GM12878 (cell line): ENCODE results near the gene CPNE5. TPM values are rescaled to one million over a fixed set of nuclear protein-coding genes. Genes with fewer than 3 reads are reported as not detected.
A peak's percentile ranks its signal among the peaks of the same experiment; 100 is the strongest.

ENCODE experiments used
- ATAC-seq: fragments of 200-7000 bp; cut with Tn5 transposase; 3 replicates; pipeline ENCODE4 v1.9.1; 2020; ENCODE audit warnings: mild to moderate bottlenecking, moderate library complexity
- BruUV-seq: library from RNA; stranded (reverse); fragments of 400-500 nt; replicated peaks from 2 replicates; lab custom pipeline; 2021; lab: Mats Ljungman, UMichigan
- CTCF ChIA-PET: fragments of 300-600 bp; sonication (Branson Sonifier 250); formaldehyde crosslinking; extraction: SDS; loops from one replicate; lab custom pipeline; 2021; ENCODE audit warnings: inconsistent platforms; lab: Yijun Ruan, JAX
- POLR2A ChIA-PET: fragments of 350-600 bp; formaldehyde crosslinking; extraction: SDS; loops from one replicate; lab custom pipeline; 2021; ENCODE audit warnings: inconsistent platforms; lab: Charles Lee
- RAD21 ChIA-PET: fragments of 300-600 bp; sonication (Branson Sonifier 250); formaldehyde crosslinking; loops from one replicate; lab custom pipeline; 2023; ENCODE audit warnings: antibody characterized with exemption; ENCODE audit not compliant: unreplicated experiment; lab: Charles Lee
- SMC1A ChIA-PET: fragments of 300-600 bp; sonication (Branson Sonifier 250); formaldehyde crosslinking; loops from one replicate; lab custom pipeline; 2023; ENCODE audit not compliant: unreplicated experiment, uncharacterized antibody; lab: Charles Lee
- DNase-seq: peaks from one replicate; pipeline ENCODE4 v3.0.0-alpha.2; 2011; ENCODE audit warnings: low read depth, low spot score
- FAIRE-seq: peaks from 3 replicates; lab custom pipeline; 2011; peaks lifted over from hg19 to GRCh38; lab: Jason Lieb, UNC
- H2AFZ ChIP-seq: 2 replicates; pipeline ENCODE4 v1.6.0; 2011; ENCODE audit warnings: low read depth, low read length, control low read depth; ENCODE audit not compliant: control insufficient read depth
- H3K27ac ChIP-seq: 2 replicates; pipeline ENCODE4 v1.5.1; 2011; ENCODE audit warnings: control low read depth; ENCODE audit not compliant: control insufficient read depth, insufficient read depth
- H3K27me3 ChIP-seq, 2 experiments: replicated peaks in 1 of 2; 2 replicates each; pipeline versions ENCODE4 v1.6.0 to v1.6.1; 2011; ENCODE audit warnings: low read length in 1 of 2; ENCODE audit not compliant: control insufficient read depth in 2 of 2, insufficient read depth in 2 of 2
- H3K36me3 ChIP-seq, 2 experiments: 2 replicates each; pipeline ENCODE4 v1.5.1; 2011; ENCODE audit warnings: low read length in 1 of 2; ENCODE audit not compliant: control insufficient read depth in 2 of 2, insufficient read depth in 2 of 2
- H3K4me1 ChIP-seq: 2 replicates; pipeline ENCODE4 v1.6.1; 2011; ENCODE audit warnings: mild to moderate bottlenecking, low read length, moderate library complexity, mixed read lengths; ENCODE audit not compliant: control insufficient read depth, insufficient read depth
- H3K4me2 ChIP-seq: 2 replicates; pipeline ENCODE4 v1.6.0; 2011; ENCODE audit warnings: control low read depth; ENCODE audit not compliant: control insufficient read depth, insufficient read depth
- H3K4me3 ChIP-seq: fragments of 200-600 bp; sonication (generic); 2 replicates; pipeline ENCODE4 v1.5.1; 2016
- H3K79me2 ChIP-seq: 2 replicates; pipeline ENCODE4 v1.6.0; 2011; ENCODE audit warnings: low read length; ENCODE audit not compliant: control insufficient read depth, insufficient read depth
- H3K9ac ChIP-seq: 2 replicates; pipeline ENCODE4 v1.8.0; 2011; ENCODE audit warnings: low read length, control low read depth, mixed read lengths; ENCODE audit not compliant: control insufficient read depth, insufficient read depth
- H3K9me3 ChIP-seq: replicated peaks from 3 replicates; pipeline ENCODE4 v1.5.1; 2011; ENCODE audit warnings: mild to moderate bottlenecking, low read length; ENCODE audit not compliant: control insufficient read depth, insufficient read depth
- H4K20me1 ChIP-seq: 2 replicates; pipeline ENCODE4 v1.6.0; 2011; ENCODE audit not compliant: control insufficient read depth, insufficient read depth
- BCL11A ChIP-seq: IDR thresholded peaks from 2 replicates; pipeline ENCODE4 v1.6.1; 2011; ENCODE audit warnings: low read depth, low read length
- DPF2 ChIP-seq: fragments of 450-650 bp; IDR thresholded peaks from 2 replicates; pipeline ENCODE4 v1.6.1; 2017; ENCODE audit warnings: mild to moderate bottlenecking
- E2F8 ChIP-seq: fragments of 450-650 bp; IDR thresholded peaks from 2 replicates; pipeline ENCODE4 v1.6.1; 2018; ENCODE audit warnings: mild to moderate bottlenecking, low read depth, moderate library complexity; ENCODE audit not compliant: partially characterized antibody
- EP300 ChIP-seq, 2 experiments: fragments of 150-350 bp in 1 of 2; IDR thresholded peaks; 2 replicates each; pipeline ENCODE4 v1.6.1; 2011 to 2012; ENCODE audit warnings: low read depth in 2 of 2, low read length in 2 of 2, borderline replicate concordance in 1 of 2, improper control_type of control experiment in 1 of 2, inconsistent platforms in 1 of 2; ENCODE audit not compliant: control insufficient read depth in 1 of 2
- ETV6 ChIP-seq, 2 experiments: fragments of 450-650 bp in 1 of 2; IDR thresholded peaks in 1 of 2; conservative IDR thresholded peaks in 1 of 2; 2 replicates each; pipeline ENCODE4 v1.6.1; 2014; ENCODE audit warnings: antibody characterized with exemption in 1 of 2, borderline replicate concordance in 1 of 2, low read depth in 1 of 2, mild to moderate bottlenecking in 1 of 2, moderate library complexity in 1 of 2
- HCFC1 ChIP-seq: fragments of 150-350 bp; IDR thresholded peaks from 2 replicates; pipeline ENCODE4 v1.6.1; 2014; ENCODE audit warnings: low read length
- MEF2B ChIP-seq: fragments of 450-650 bp; IDR thresholded peaks from 2 replicates; pipeline ENCODE4 v1.6.1; 2018; ENCODE audit warnings: mild to moderate bottlenecking, moderate library complexity; ENCODE audit not compliant: partially characterized antibody, poor library complexity, severe bottlenecking
- NR2F1 ChIP-seq: fragments of 450-650 bp; conservative IDR thresholded peaks from 2 replicates; pipeline ENCODE4 v1.6.1; 2017; ENCODE audit warnings: mild to moderate bottlenecking
- SMARCA5 ChIP-seq: fragments of 450-650 bp; IDR thresholded peaks from 2 replicates; pipeline ENCODE4 v1.6.1; 2017; ENCODE audit warnings: mild to moderate bottlenecking
- SRF ChIP-seq, 2 experiments: IDR thresholded peaks; 2 replicates each; pipeline ENCODE4 v1.6.1; 2011; ENCODE audit warnings: low read depth in 2 of 2, low read length in 2 of 2, mild to moderate bottlenecking in 1 of 2, moderate library complexity in 1 of 2
- TARDBP ChIP-seq: IDR thresholded peaks from 2 replicates; pipeline ENCODE4 v1.6.1; 2016; ENCODE audit warnings: borderline replicate concordance
- WRNIP1 ChIP-seq: IDR thresholded peaks from 2 replicates; pipeline ENCODE4 v1.6.1; 2011; ENCODE audit warnings: low read depth, low read length, improper control_type of control experiment, borderline replicate concordance
- YY1 ChIP-seq: IDR thresholded peaks from 2 replicates; pipeline ENCODE4 v1.6.1; 2011; ENCODE audit warnings: low read depth, mild to moderate bottlenecking, low read length
- ZBTB11 ChIP-seq: fragments of 450-650 bp; formaldehyde crosslinking; IDR thresholded peaks from 2 replicates; pipeline ENCODE4 v1.5.0; 2022; ENCODE audit warnings: mild to moderate bottlenecking, missing genetic modification characterization
- ZNF24 ChIP-seq: fragments of 450-650 bp; IDR thresholded peaks from 2 replicates; pipeline ENCODE4 v1.6.1; 2017; ENCODE audit warnings: antibody characterized with exemption, mild to moderate bottlenecking
- WGBS: methylation state at CpG from one replicate; pipeline ENCODE4 v1.1.6; 2016; ENCODE audit warnings: low lambda C conversion rate; ENCODE audit not compliant: insufficient replicate concordance, insufficient coverage; ENCODE audit errors: missing lambda C conversion rate; 5-methylcytosine and 5-hydroxymethylcytosine counted together
- in situ Hi-C: fragments of 300-500 bp; cut with MboI; formaldehyde crosslinking; loops from 9 replicates; pipeline ENCODE4 v1.14.3; 2018; ENCODE audit warnings: mixed read lengths
- intact Hi-C: fragments of 100-400 bp; cut with micrococcal nuclease; formaldehyde crosslinking; loops from one replicate; pipeline ENCODE4 v1.14.2; 2022; ENCODE audit not compliant: unreplicated experiment
- polyA plus RNA-seq, 11 experiments: library from polyadenylated mRNA; depleted of rRNA in 4 of 11; unstranded in 6 of 11; stranded (reverse) in 5 of 11; fragments of >200 nt; fragmentation: Nextera tagmentation in 4 of 11; fragmentation: Illumina TruSeq in 1 of 11; extraction: Ambion mirVana in 4 of 11; extraction: Trizol in 1 of 11; gene quantifications; 1 replicate in 1 of 11; 2 replicates in 10 of 11; pipeline versions ENCODE4 v1.2.1 to v1.2.3, GENCODE V29; 2011 to 2016; ENCODE audit warnings: inconsistent platforms in 2 of 11, missing spikeins in 2 of 11, low read depth in 1 of 11
- total RNA-seq, 4 experiments: library from RNA; depleted of rRNA in 3 of 4; stranded (reverse); fragments of >200 nt in 3 of 4; fragmentation: Illumina TruSeq in 1 of 4; extraction: Trizol in 1 of 4; gene quantifications; 2 replicates each; pipeline versions ENCODE4 v1.2.1 to v1.2.3, GENCODE V29; 2013 to 2021

CPNE5 gene
- total and polyA plus RNA-seq, 10 of the 15 experiments (the other 5 are each of a cell fraction or from before 2014, with no cell fraction given): 2.4 to 39.1 (median 18.2) TPM

- H3K27me3 ChIP-seq: no peaks in the 10 kb centered on the region
- CTCF ChIA-PET: interaction anchor here (0.7 to 8.2 kb wide), 8 partner anchors 8 to 260 kb away, joined by 3 to 93 read pairs (median 11); partner anchors contain the start of gene C6orf89
- no peak for TF ChIP-seq HCFC1
- no peak for TF ChIP-seq E2F8
- TF ChIP-seq BCL11A: no peak
- no peak for TF ChIP-seq SRF (IDR thresholded peaks at IDR 0.05; ENCODE audit: low read depth in 2 of 2, low read length in 2 of 2)
- no peak for TF ChIP-seq SMARCA5
- no peak for TF ChIP-seq ZBTB11
- no peak for TF ChIP-seq TARDBP
- TF ChIP-seq ZNF24: no peak
- TF ChIP-seq DPF2: no peak
- no peak for TF ChIP-seq YY1
- no peak for TF ChIP-seq EP300 (IDR thresholded peaks at IDR 0.05; ENCODE audit: borderline replicate concordance in 1 of 2, control insufficient read depth in 1 of 2, low read depth in 2 of 2, low read length in 2 of 2)
- no peak for TF ChIP-seq MEF2B
- no peak for TF ChIP-seq NR2F1
- TF ChIP-seq ETV6 (conservative IDR thresholded peaks at IDR 0.05 in 1 of 2, IDR thresholded peaks at IDR 0.05 in 1 of 2; ENCODE audit: borderline replicate concordance in 1 of 2, low read depth in 1 of 2): no peak
- TF ChIP-seq WRNIP1: no peak
- H3K9ac ChIP-seq: peak overlapping the region; percentile 80
- peak overlapping the region; percentile 75 for H2AFZ ChIP-seq
- H3K79me2 ChIP-seq: peaks cover 25% of the 10 kb centered on the region
- DNase-seq (no peak), ATAC-seq (no peak), FAIRE-seq (no peak)
- H4K20me1 ChIP-seq: no peaks in the 10 kb centered on the region
- peaks cover 6% of the 10 kb centered on the region; the same call in 1 of the 2 replicates for H3K4me1 ChIP-seq
- peak overlapping the region; percentile 79 for H3K4me3 ChIP-seq
- H3K36me3 ChIP-seq: no peaks in the 10 kb centered on the region
- intact Hi-C loops (no loop called here), in situ Hi-C loops (no loop called here)
- RAD21 ChIA-PET: interaction anchor here (1.0 to 3.7 kb wide), 6 partner anchors 10 to 143 kb away, joined by 3 to 26 read pairs (median 6); partner anchors contain the start of genes C6orf89 and MTCH1
- H3K27ac ChIP-seq: peak overlapping the region; percentile 78
- SMC1A ChIA-PET: interaction anchor here (1.0 to 4.5 kb wide), 11 partner anchors 9 to 296 kb away, joined by 3 to 52 read pairs (median 6); partner anchors contain the start of genes C6orf89 and FGD2
- peak overlapping the region; percentile 69 for H3K4me2 ChIP-seq
- no peaks in the 10 kb centered on the region for H3K9me3 ChIP-seq
- POLR2A ChIA-PET: interaction anchor here (0.7 to 2.6 kb wide), 7 partner anchors 9 to 296 kb away, joined by 3 to 19 read pairs (median 5); partner anchors contain the start of genes C6orf89 and MTCH1
- BruUV-seq: TSS peak; percentile 97
- 49% methylated on average over 6 of the region's 6 CpGs for WGBS
Measured at GRCh38 chr6:36875250-36875633, 36.0 kb upstream of the CPNE5 start.
